Measurements from ENCODE around the gene ASAP3. TPM values are rescaled to one million over a fixed set of nuclear protein-coding genes. Genes with fewer than 3 reads are reported as not detected.

The ASAP3 gene
- total and polyA plus RNA-seq, 9 of the 15 experiments (the other 6 are each of a cell fraction or from before 2014, with no cell fraction given): 1.7 to 31.2 (median 17.4) TPM

GRCh38 chr1:23417570-23417969, 66.4 kb downstream of the ASAP3 start (continued):
- TF ChIP-seq PCBP2 (IDR thresholded peaks at IDR 0.05; ENCODE audit: low read depth, low read length, poor library complexity, severe bottlenecking) (no peak), WHSC1 (IDR thresholded peaks at IDR 0.05; ENCODE audit: low read length) (no peak), TEAD4 (IDR thresholded peaks at IDR 0.05; ENCODE audit: low read length) (peak; percentile 41; the same call in 1 of the 2 replicates), TEAD4 (CRISPR knock-in tag; IDR thresholded peaks at IDR 0.05; ENCODE audit: borderline replicate concordance) (no peak), MTA1 (IDR thresholded peaks at IDR 0.05; ENCODE audit: borderline replicate concordance) (0 out of 2 replicates have a peak, but pooled peaks have one; percentile 15), JUNB (CRISPR knock-in tag; conservative IDR thresholded peaks at IDR 0.05) (no peak), HMG20B (CRISPR knock-in tag; IDR thresholded peaks at IDR 0.05) (no peak), ZBTB49 (CRISPR knock-in tag; IDR thresholded peaks at IDR 0.05; ENCODE audit: borderline replicate concordance) (no peak), EP300 (IDR thresholded peaks at IDR 0.05; ENCODE audit: low read length) (peak; percentile 46), ZNF23 (CRISPR knock-in tag; IDR thresholded peaks at IDR 0.05) (no peak), HLTF (IDR thresholded peaks at IDR 0.05) (no peak), NCOR1 (IDR thresholded peaks at IDR 0.05) (peak; percentile 5; the same call in 1 of the 2 replicates), BACH1 (tag; IDR thresholded peaks at IDR 0.05) (no peak), HDGF (IDR thresholded peaks at IDR 0.05) (no peak), BMI1 (IDR thresholded peaks at IDR 0.05; ENCODE audit: low read length) (no peak), POLR3A (IDR thresholded peaks at IDR 0.05; ENCODE audit: borderline replicate concordance, extremely low read depth, insufficient read depth, insufficient read length) (no peak), ZNF436 (CRISPR knock-in tag; IDR thresholded peaks at IDR 0.05) (no peak), TCF7L2 (IDR thresholded peaks at IDR 0.05; ENCODE audit: low read depth, low read length) (no peak), CREB5 (CRISPR knock-in tag; IDR thresholded peaks at IDR 0.05) (no peak), ZNF695 (CRISPR knock-in tag; IDR thresholded peaks at IDR 0.05) (no peak), E2F4 (CRISPR knock-in tag; IDR thresholded peaks at IDR 0.05; ENCODE audit: low read depth) (no peak), ETV1 (tag; conservative IDR thresholded peaks at IDR 0.05; ENCODE audit: low read depth) (peak; percentile 30; the same call in 1 of the 2 replicates), PATZ1 (CRISPR knock-in tag; IDR thresholded peaks at IDR 0.05; ENCODE audit: borderline replicate concordance) (no peak), GTF2E2 (tag; IDR thresholded peaks at IDR 0.05) (no peak), ZNF41 (CRISPR knock-in tag; conservative IDR thresholded peaks at IDR 0.05) (no peak)
